ENCODE results near the gene IQCF2. TPM values are rescaled to one million over a fixed set of nuclear protein-coding genes. Genes with fewer than 3 reads are reported as not detected.

Gene IQCF2
- total RNA-seq, 2 experiments from 2014 or later: not detected

- Histone ChIP-seq H3K4me3 (ENCODE audit: low read depth, low read length, poor library complexity, severe bottlenecking) (no peak overlapping the region), H2AFZ (ENCODE audit: low read length) (no peak overlapping the region), H3K9me3 (ENCODE audit: low read length) (no peaks in the 10 kb centered on the region), H3K4me2 (ENCODE audit: low read length) (no peak overlapping the region), H3K36me3 (ENCODE audit: insufficient read depth, low read length) (no peaks in the 10 kb centered on the region), H4K20me1 (ENCODE audit: insufficient read depth, low read length) (no peaks in the 10 kb centered on the region), H3K79me2 (ENCODE audit: insufficient read depth, low read depth, low read length) (no peaks in the 10 kb centered on the region), H3K9me2 (ENCODE audit: insufficient read depth, low read length) (no peaks in the 10 kb centered on the region), H3K4me1 (ENCODE audit: insufficient read depth, low read length, poor library complexity, severe bottlenecking) (no peaks in the 10 kb centered on the region), H3K27ac (ENCODE audit: low read depth, low read length, poor library complexity, severe bottlenecking) (no peak overlapping the region)
- no peak for TF ChIP-seq EZH2phosphoT487 (IDR thresholded peaks at IDR 0.05; ENCODE audit: borderline replicate concordance, low read depth, low read length)
- no peak for TF ChIP-seq CTCF (conservative IDR thresholded peaks at IDR 0.05; ENCODE audit: low read length)
- no peak for DNase-seq (ENCODE audit: low spot score)
- POLR2A ChIA-PET: no interaction called here
- intact Hi-C loops (cut with micrococcal nuclease; ENCODE audit: unreplicated experiment): no loop called here
- no TSS peak for BruUV-seq (replicated peaks)
- CTCF ChIA-PET (ENCODE audit: unreplicated experiment): no interaction called here
These were observed 33.0 kb downstream of the IQCF2 start for GRCh38 chr3:51894391-51894790.

DNA sequence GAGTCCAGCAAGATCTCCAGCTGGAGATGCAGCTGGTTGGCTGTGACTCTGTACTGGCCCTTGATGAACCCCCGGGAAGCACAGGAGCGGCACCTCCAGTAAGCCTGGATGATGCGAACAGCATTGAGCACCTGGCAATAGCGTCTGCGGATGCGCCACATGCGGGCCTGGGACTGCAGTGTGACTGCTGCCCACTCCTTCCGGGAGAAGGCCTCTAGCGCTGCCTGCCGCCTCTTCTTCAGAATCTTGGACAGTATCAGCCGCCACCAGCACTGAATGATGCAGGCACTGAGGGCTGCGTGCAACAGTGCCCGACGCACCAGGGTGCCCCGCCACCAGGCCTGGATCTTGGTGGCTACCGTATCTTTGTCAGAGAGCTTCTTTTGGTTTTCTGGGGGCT lies 33.5 kb downstream of the IQCF2 start:
- Histone ChIP-seq H3K36me3 (ENCODE audit: insufficient read depth, low read length) (no peaks in the 10 kb centered on the region), H3K9me2 (ENCODE audit: insufficient read depth, low read length) (no peaks in the 10 kb centered on the region), H3K4me3 (ENCODE audit: low read depth, low read length, poor library complexity, severe bottlenecking) (no peak overlapping the region), H3K27ac (ENCODE audit: low read depth, low read length, poor library complexity, severe bottlenecking) (no peak overlapping the region), H3K79me2 (ENCODE audit: insufficient read depth, low read depth, low read length) (no peaks in the 10 kb centered on the region), H3K9me3 (ENCODE audit: low read length) (no peaks in the 10 kb centered on the region), H3K4me1 (ENCODE audit: insufficient read depth, low read length, poor library complexity, severe bottlenecking) (no peaks in the 10 kb centered on the region), H4K20me1 (ENCODE audit: insufficient read depth, low read length) (no peaks in the 10 kb centered on the region), H2AFZ (ENCODE audit: low read length) (no peak overlapping the region), H3K4me2 (ENCODE audit: low read length) (no peak overlapping the region)
- TF ChIP-seq CTCF (conservative IDR thresholded peaks at IDR 0.05; ENCODE audit: low read length) (no peak), EZH2phosphoT487 (IDR thresholded peaks at IDR 0.05; ENCODE audit: borderline replicate concordance, low read depth, low read length) (no peak)
- ChIA-PET CTCF (ENCODE audit: unreplicated experiment) (no interaction called here), POLR2A (no interaction called here)
- intact Hi-C loops (cut with micrococcal nuclease; ENCODE audit: unreplicated experiment): no loop called here
- BruUV-seq (replicated peaks): no TSS peak
- DNase-seq (ENCODE audit: low spot score): no peak

DNA sequence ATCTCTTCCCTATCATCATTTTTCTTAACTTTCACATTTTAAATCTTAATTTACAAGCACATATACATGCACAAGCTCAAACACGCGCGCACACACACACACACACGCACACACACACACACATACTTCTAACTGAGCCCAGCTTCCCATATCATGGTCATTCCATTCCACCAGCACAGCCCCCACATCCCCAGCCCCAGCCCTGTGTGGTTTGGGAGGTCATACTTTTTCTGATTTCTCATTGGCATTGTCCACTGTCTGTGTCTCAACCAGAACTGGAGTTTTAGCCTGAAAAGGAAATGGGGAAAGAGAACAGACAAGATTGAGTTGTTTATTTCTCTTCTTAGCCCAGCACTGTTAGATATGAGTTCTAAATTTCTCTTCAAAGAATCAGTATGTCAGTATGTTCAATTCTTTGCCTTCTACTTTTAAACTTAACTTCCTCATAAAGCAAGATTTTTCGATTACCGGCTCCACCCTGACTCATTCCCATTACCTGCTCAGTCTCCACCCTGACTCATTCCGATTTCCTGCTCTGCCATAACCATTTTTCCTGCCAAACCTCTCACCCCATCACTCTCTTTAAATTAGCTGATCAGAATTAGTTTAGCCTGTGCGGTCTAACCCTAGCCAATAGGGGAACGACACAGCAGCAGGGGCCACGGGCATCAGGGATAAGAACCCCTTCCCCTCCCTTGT lies 35.3 kb downstream of the IQCF2 start:
- no peaks in the 10 kb centered on the region for H3K79me2 ChIP-seq (ENCODE audit: insufficient read depth, low read depth, low read length)
- no peaks in the 10 kb centered on the region for H3K4me1 ChIP-seq (ENCODE audit: insufficient read depth, low read length, poor library complexity, severe bottlenecking)
- H4K20me1 ChIP-seq (ENCODE audit: insufficient read depth, low read length): no peaks in the 10 kb centered on the region
- no peak overlapping the region for H3K4me3 ChIP-seq (ENCODE audit: low read depth, low read length, poor library complexity, severe bottlenecking)
- intact Hi-C loops (cut with micrococcal nuclease; ENCODE audit: unreplicated experiment): no loop called here
- DNase-seq (ENCODE audit: low spot score): no peak
- TF ChIP-seq CTCF (conservative IDR thresholded peaks at IDR 0.05; ENCODE audit: low read length) (no peak), EZH2phosphoT487 (IDR thresholded peaks at IDR 0.05; ENCODE audit: borderline replicate concordance, low read depth, low read length) (no peak)
- CTCF ChIA-PET (ENCODE audit: unreplicated experiment): no interaction called here
- no peak overlapping the region for H3K4me2 ChIP-seq (ENCODE audit: low read length)
- H2AFZ ChIP-seq (ENCODE audit: low read length): no peak overlapping the region
- no TSS peak for BruUV-seq (replicated peaks)
- no peaks in the 10 kb centered on the region for H3K9me3 ChIP-seq (ENCODE audit: low read length)
- H3K9me2 ChIP-seq (ENCODE audit: insufficient read depth, low read length): no peaks in the 10 kb centered on the region
- no peak overlapping the region for H3K27ac ChIP-seq (ENCODE audit: low read depth, low read length, poor library complexity, severe bottlenecking)
- H3K36me3 ChIP-seq (ENCODE audit: insufficient read depth, low read length): no peaks in the 10 kb centered on the region
- POLR2A ChIA-PET: no interaction called here
